GM12875 (cell line): ENCODE data around the gene RAP1GAP2.
"Not testable (repeated sequence)": the region's sequence is repeated elsewhere in the genome, so short reads cannot be mapped to it uniquely, and the experiment has no call there.

Experiments used
- H3K4me3 ChIP-seq: one replicate; pipeline ENCODE4 v1.5.1; 2011; ENCODE audit warnings: low read depth, low read length, control low read depth
- CTCF ChIP-seq: IDR thresholded peaks from 2 replicates; pipeline ENCODE4 v1.5.1; 2011; ENCODE audit warnings: low read depth, mild to moderate bottlenecking, control low read depth, inconsistent platforms, low read length, moderate library complexity, borderline replicate concordance; ENCODE audit not compliant: insufficient read depth

RAP1GAP2 gene

DNA sequence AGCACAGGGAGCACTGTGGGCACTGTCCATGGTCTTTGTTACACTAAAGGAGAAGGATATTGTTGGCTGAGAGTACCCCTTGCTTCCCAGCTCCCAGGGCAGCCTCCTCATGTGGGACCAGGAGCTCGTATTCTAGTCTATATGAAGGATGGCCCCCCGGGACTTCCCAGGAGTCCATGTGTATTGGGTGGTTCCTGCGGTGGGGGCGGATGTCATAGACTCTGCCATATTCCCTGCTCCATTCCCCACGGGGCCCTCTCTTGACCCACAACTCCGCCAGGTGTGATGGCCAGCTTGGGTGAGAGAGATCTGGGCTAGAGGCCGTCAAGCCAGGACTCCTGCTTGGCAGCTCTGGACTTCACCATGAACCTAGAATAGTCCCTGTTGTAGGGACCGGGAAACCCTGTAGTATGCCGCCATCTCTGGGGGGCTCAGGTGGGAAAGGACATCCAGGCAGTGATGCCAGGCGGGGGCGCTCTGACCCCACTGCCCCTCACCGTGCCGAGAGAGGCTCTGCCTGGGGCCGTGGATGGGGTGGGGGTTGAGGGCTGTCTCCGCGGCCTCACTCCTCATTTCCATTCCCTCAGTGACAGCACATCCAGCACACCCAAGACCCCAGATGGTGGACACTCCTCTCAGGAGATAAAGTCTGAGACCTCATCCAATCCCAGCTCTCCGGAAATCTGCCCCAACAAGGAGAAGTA is 229.3 kb downstream of the RAP1GAP2 start:
- H3K4me3 ChIP-seq = no peak overlapping the region
- no peak for TF ChIP-seq CTCF

DNA sequence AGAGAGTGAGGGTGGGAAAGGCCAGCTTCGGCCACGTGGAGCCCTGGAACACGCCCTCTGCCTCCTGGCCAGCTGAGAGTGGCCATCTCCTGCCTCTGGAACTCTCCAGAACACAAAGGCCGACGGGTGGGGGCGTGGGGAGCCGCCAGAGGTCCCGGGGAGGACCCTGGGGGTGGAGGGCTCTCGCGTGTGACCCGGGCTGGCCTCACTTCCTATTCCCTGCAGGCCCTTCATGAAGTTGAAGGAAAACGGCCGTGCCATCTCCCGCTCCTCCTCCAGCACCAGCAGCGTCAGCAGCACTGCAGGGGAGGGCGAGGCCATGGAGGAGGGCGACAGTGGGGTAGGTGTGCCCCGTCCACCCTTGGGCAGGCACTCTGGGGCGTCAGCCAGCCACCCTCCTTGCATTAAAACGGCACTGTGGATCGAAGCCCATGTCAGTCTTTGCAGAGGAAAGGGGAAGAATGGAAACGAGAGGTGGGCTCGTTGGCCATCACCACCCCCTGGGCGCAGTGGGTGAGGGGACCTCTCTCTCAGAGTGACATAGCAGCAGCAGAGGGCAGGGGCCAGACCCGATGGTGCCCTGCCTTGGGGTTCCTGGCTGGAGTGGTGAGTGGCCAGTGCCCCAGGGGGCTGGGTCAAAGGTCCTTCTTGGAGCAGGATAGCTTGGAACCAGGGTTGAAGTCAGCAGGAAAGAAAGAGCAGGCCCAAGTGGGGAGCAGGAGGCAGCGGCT is 230.1 kb downstream of the RAP1GAP2 start:
- TF ChIP-seq CTCF = no peak
- H3K4me3 ChIP-seq = no peak overlapping the region

GRCh38 chr17:3026856-3027751 is 230.9 kb downstream of the RAP1GAP2 start:
- no peak overlapping the region for H3K4me3 ChIP-seq
- no peak for TF ChIP-seq CTCF

DNA sequence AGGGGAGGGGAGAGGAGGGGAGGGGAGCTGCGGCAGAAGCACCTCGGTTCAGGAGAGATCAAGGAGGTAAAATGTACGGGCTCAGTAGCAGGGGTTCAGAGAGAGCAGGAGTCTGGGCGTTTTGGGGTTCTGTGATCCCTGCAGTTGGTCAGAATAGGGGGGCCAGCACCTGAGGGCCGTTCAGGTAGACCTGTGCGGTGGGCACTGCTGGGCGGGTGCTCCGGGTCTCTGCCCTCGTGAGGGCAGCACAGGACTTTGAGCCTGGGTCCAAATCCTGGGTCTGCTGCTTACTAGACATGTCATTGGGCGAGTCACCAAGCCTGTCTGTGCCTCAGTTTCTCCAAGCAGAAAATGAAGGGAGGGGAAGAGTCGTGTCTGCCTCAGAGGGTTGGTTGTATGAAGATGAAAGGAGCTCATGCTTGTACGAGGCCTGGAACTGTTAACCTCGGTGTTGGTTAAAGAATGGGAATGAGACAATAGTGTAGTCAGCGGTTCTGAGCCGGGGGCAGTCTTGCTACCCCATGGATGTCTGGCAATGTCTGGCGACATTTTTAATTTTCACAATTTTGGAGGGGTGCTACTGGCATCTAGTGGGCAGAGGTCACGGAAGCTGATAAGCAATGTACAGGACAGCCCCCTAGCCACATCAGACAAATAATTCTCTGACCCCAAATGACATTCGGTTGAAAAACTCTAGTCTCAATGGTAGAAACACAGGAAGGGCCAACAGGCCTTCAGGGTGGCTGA is 231.7 kb downstream of the RAP1GAP2 start:
- H3K4me3 ChIP-seq = no peak overlapping the region
- no peak for TF ChIP-seq CTCF

- TF ChIP-seq CTCF = no peak
- no peak overlapping the region for H3K4me3 ChIP-seq
These were observed 233.1 kb downstream of the RAP1GAP2 start for GRCh38 chr17:3029213-3029913.

GRCh38 chr17:3030096-3030495 is 233.9 kb downstream of the RAP1GAP2 start:
- no peak overlapping the region for H3K4me3 ChIP-seq
- TF ChIP-seq CTCF = no peak

GRCh38 chr17:3030852-3031470 is 234.7 kb downstream of the RAP1GAP2 start:
- H3K4me3 ChIP-seq = not testable (repeated sequence)
